H9 (cell line): ENCODE measurements around the gene KDM4C. TPM values are rescaled to one million over a fixed set of nuclear protein-coding genes. Genes with fewer than 3 reads are reported as not detected.
A peak's percentile ranks its signal among the peaks of the same experiment; 100 is the strongest.

ENCODE experiments used
- DNase-seq: peaks from one replicate; pipeline ENCODE4 v3.0.0-alpha.2; 2017
- H2AFZ ChIP-seq: one replicate; pipeline ENCODE4 v1.6.1; 2013; ENCODE audit warnings: mild to moderate bottlenecking, low read length, control low read depth, moderate library complexity
- H2AK5ac ChIP-seq: 2 replicates; pipeline ENCODE4 v1.6.1; 2013; ENCODE audit warnings: low read length, control low read depth, mixed read lengths; ENCODE audit not compliant: insufficient read length
- H2BK120ac ChIP-seq: one replicate; pipeline ENCODE4 v1.6.1; 2013; ENCODE audit warnings: low read depth, mild to moderate bottlenecking, low read length, control low read depth, inconsistent platforms; ENCODE audit not compliant: poor library complexity, severe bottlenecking
- H2BK12ac ChIP-seq: 2 replicates; pipeline ENCODE4 v1.6.1; 2013; ENCODE audit warnings: low read length, control low read depth, mixed read lengths, low read depth; ENCODE audit not compliant: insufficient read length
- H2BK15ac ChIP-seq: 2 replicates; pipeline ENCODE4 v1.6.1; 2013; ENCODE audit warnings: low read depth, low read length, control low read depth
- H2BK20ac ChIP-seq: one replicate; pipeline ENCODE4 v1.6.1; 2013; ENCODE audit warnings: low read depth, mild to moderate bottlenecking, low read length, control low read depth, inconsistent platforms; ENCODE audit not compliant: poor library complexity, severe bottlenecking
- H2BK5ac ChIP-seq: 2 replicates; pipeline ENCODE4 v1.6.1; 2013; ENCODE audit warnings: low read length, control low read depth, mixed read lengths; ENCODE audit not compliant: insufficient read length
- H3K14ac ChIP-seq: 2 replicates; pipeline ENCODE4 v1.6.1; 2013; ENCODE audit warnings: low read length, control low read depth; ENCODE audit not compliant: insufficient read depth
- H3K18ac ChIP-seq: 2 replicates; pipeline ENCODE4 v1.6.1; 2013; ENCODE audit warnings: low read depth, mild to moderate bottlenecking, mixed read lengths, low read length, control low read depth; ENCODE audit not compliant: insufficient read length
- H3K23ac ChIP-seq: 2 replicates; pipeline ENCODE4 v1.6.1; 2013; ENCODE audit warnings: low read length, control low read depth, mixed read lengths, low read depth; ENCODE audit not compliant: insufficient read length
- H3K23me2 ChIP-seq: 2 replicates; pipeline ENCODE4 v1.6.1; 2013; ENCODE audit warnings: low read depth, mild to moderate bottlenecking, mixed read lengths, low read length, control low read depth; ENCODE audit not compliant: insufficient read length, poor library complexity, severe bottlenecking
- H3K27ac ChIP-seq: 2 replicates; pipeline ENCODE4 v1.5.1; 2013; ENCODE audit warnings: low read length, control low read depth, mixed read lengths, low read depth; ENCODE audit not compliant: insufficient read length
- H3K27me3 ChIP-seq: 2 replicates; pipeline ENCODE4 v1.6.1; 2013; ENCODE audit warnings: low read length, control low read depth, inconsistent platforms; ENCODE audit not compliant: insufficient read depth
- H3K4ac ChIP-seq: 2 replicates; pipeline ENCODE4 v1.6.1; 2013; ENCODE audit warnings: low read depth, mild to moderate bottlenecking, control low read depth, inconsistent platforms, low read length, moderate library complexity
- H3K4me1 ChIP-seq: 2 replicates; pipeline ENCODE4 v1.6.1; 2013; ENCODE audit warnings: low read length, control low read depth, inconsistent platforms; ENCODE audit not compliant: insufficient read depth
- H3K4me2 ChIP-seq: 2 replicates; pipeline ENCODE4 v1.6.1; 2013; ENCODE audit warnings: low read length, control low read depth, mixed read lengths; ENCODE audit not compliant: insufficient read length, insufficient read depth
- H3K56ac ChIP-seq: 2 replicates; pipeline ENCODE4 v1.6.1; 2013; ENCODE audit warnings: low read depth, mild to moderate bottlenecking, mixed read lengths, low read length, control low read depth; ENCODE audit not compliant: insufficient read length
- H3K79me1 ChIP-seq: 2 replicates; pipeline ENCODE4 v1.6.1; 2013; ENCODE audit warnings: low read depth, mild to moderate bottlenecking, moderate library complexity, low read length, control low read depth, inconsistent platforms; ENCODE audit not compliant: insufficient read depth, poor library complexity, severe bottlenecking
- H3K79me2 ChIP-seq: 2 replicates; pipeline ENCODE4 v1.6.1; 2013; ENCODE audit warnings: low read length, control low read depth, inconsistent platforms; ENCODE audit not compliant: insufficient read depth
- H3K9ac ChIP-seq: 2 replicates; pipeline ENCODE4 v1.6.1; 2013; ENCODE audit warnings: low read length, control low read depth, mixed read lengths; ENCODE audit not compliant: insufficient read length; ENCODE audit errors: extremely low read depth
- H3K9me3 ChIP-seq: one replicate; pipeline ENCODE4 v1.6.1; 2013; ENCODE audit warnings: low read depth, low read length, inconsistent platforms; ENCODE audit not compliant: control insufficient read depth
- H3T11ph ChIP-seq: one replicate; pipeline ENCODE4 v1.6.1; 2013; ENCODE audit warnings: mild to moderate bottlenecking, low read length, control low read depth, inconsistent platforms
- H4K20me1 ChIP-seq: one replicate; pipeline ENCODE4 v1.6.1; 2013; ENCODE audit not compliant: control insufficient read depth, insufficient read length, insufficient read depth
- H4K5ac ChIP-seq: 2 replicates; pipeline ENCODE4 v1.6.1; 2013; ENCODE audit warnings: low read depth, mild to moderate bottlenecking, mixed read lengths, low read length, control low read depth; ENCODE audit not compliant: insufficient read length
- H4K8ac ChIP-seq: replicated peaks from 2 replicates; pipeline ENCODE4 v1.6.1; 2013; ENCODE audit warnings: low read length, control low read depth, mixed read lengths, low read depth; ENCODE audit not compliant: insufficient read length
- H4K91ac ChIP-seq: 2 replicates; pipeline ENCODE4 v1.6.1; 2013; ENCODE audit warnings: low read depth, mild to moderate bottlenecking, moderate library complexity, mixed read lengths, low read length, control low read depth; ENCODE audit not compliant: insufficient read length
- H3K27ac Mint-ChIP-seq, 3 experiments: 2 replicates in 2 of 3; 3 replicates in 1 of 3; pipeline ENCODE4 v1.8.0; 2020 to 2021; ENCODE audit warnings: mixed read lengths in 3 of 3, mild to moderate bottlenecking in 1 of 3, moderate library complexity in 1 of 3
- H3K27me3 Mint-ChIP-seq: 2 replicates; pipeline ENCODE4 v1.8.0; 2021; ENCODE audit warnings: low read depth, mild to moderate bottlenecking, moderate library complexity, mixed read lengths
- H3K36me3 Mint-ChIP-seq, 3 experiments: 2 replicates in 2 of 3; 3 replicates in 1 of 3; pipeline ENCODE4 v1.8.0; 2020 to 2021; ENCODE audit warnings: low read depth in 3 of 3, mixed read lengths in 3 of 3; ENCODE audit not compliant: insufficient read depth in 1 of 3
- H3K4me1 Mint-ChIP-seq, 2 experiments: 2 replicates each; pipeline ENCODE4 v1.8.0; 2020; ENCODE audit warnings: mixed read lengths in 2 of 2
- H3K4me3 Mint-ChIP-seq, 2 experiments: 2 replicates in 1 of 2; 3 replicates in 1 of 2; pipeline ENCODE4 v1.8.0; 2020 to 2021; ENCODE audit warnings: mild to moderate bottlenecking in 2 of 2, mixed read lengths in 2 of 2, moderate library complexity in 1 of 2
- H3K9me3 Mint-ChIP-seq, 2 experiments: 2 replicates in 1 of 2; 3 replicates in 1 of 2; pipeline ENCODE4 v1.8.0; 2020; ENCODE audit warnings: mild to moderate bottlenecking in 2 of 2, mixed read lengths in 2 of 2, moderate library complexity in 1 of 2
- CTCF ChIP-seq: fragments of 200-600 bp; sonication (generic); conservative IDR thresholded peaks from 3 replicates; pipeline ENCODE4 v1.8.0; 2021; ENCODE audit warnings: antibody characterized with exemption, mild to moderate bottlenecking
- WGBS: extraction: QIAGEN DNeasy Blood & Tissue Kit; methylation state at CpG from one replicate; pipeline ENCODE4 v1.1.7; 2013; ENCODE audit warnings: missing lambda C conversion rate, low lambda C conversion rate, mixed read lengths; ENCODE audit not compliant: insufficient read length; ENCODE audit errors: extremely low coverage; 5-methylcytosine and 5-hydroxymethylcytosine counted together
- total RNA-seq: library from RNA; stranded (reverse); gene quantifications from 2 replicates; pipeline ENCODE4 v1.2.1, GENCODE V29; 2021

KDM4C gene
- total RNA-seq, 1 experiment from 2014 or later: 24.0 TPM

GRCh38 chr9:6928863-6929262 is 171.1 kb downstream of the KDM4C start:
- H2BK120ac ChIP-seq: no peak overlapping the region
- no peak overlapping the region for H2BK12ac ChIP-seq
- H4K8ac ChIP-seq: no peak overlapping the region
- H3K79me1 ChIP-seq: no peaks in the 10 kb centered on the region
- no peak overlapping the region for H3K4ac ChIP-seq
- Mint-ChIP-seq H3K27me3 (no peaks in the 10 kb centered on the region), H3K9me3 (no peaks in the 10 kb centered on the region), H3K36me3 (no peaks in the 10 kb centered on the region), H3K27ac (peak overlapping the region in 1 of 3 experiments; percentile 79; a peak in 3 of 7 replicates), H3K4me3 (no peak overlapping the region), H3K4me1 (peaks cover 4 to 12% of the 10 kb centered on the region in 2 experiments)
- H4K20me1 ChIP-seq: no peaks in the 10 kb centered on the region
- TF ChIP-seq CTCF: no peak
- WGBS: no CpG with 5 or more reads among the region's 2 CpGs
- H3K27me3 ChIP-seq: no peaks in the 10 kb centered on the region
- no peak overlapping the region for H3K56ac ChIP-seq
- H3K27ac ChIP-seq: no peak overlapping the region
- H2AK5ac ChIP-seq: no peak overlapping the region
- H3K4me2 ChIP-seq: no peak overlapping the region
- H3K14ac ChIP-seq: no peak overlapping the region
- H3K23ac ChIP-seq: no peak overlapping the region
- no peak overlapping the region for H3T11ph ChIP-seq
- H2AFZ ChIP-seq: no peak overlapping the region
- no peak overlapping the region for H2BK5ac ChIP-seq
- no peak overlapping the region for H3K9ac ChIP-seq
- no peak overlapping the region for H2BK15ac ChIP-seq
- H3K79me2 ChIP-seq: no peaks in the 10 kb centered on the region
- no peak overlapping the region for H4K5ac ChIP-seq
- no peak for DNase-seq
- H3K23me2 ChIP-seq: no peaks in the 10 kb centered on the region
- H3K9me3 ChIP-seq: no peaks in the 10 kb centered on the region
- no peak overlapping the region for H3K18ac ChIP-seq
- no peak overlapping the region for H4K91ac ChIP-seq
- no peak overlapping the region for H2BK20ac ChIP-seq
- no peaks in the 10 kb centered on the region for H3K4me1 ChIP-seq
